ENCODE results near the gene CFAP54. TPM values are rescaled to one million over a fixed set of nuclear protein-coding genes. Genes with fewer than 3 reads are reported as not detected.

The CFAP54 gene
- polyA plus RNA-seq, 4 donors = 0.10 to 0.31 TPM; not detected in 2

GRCh38 chr12:96882862-96883261 is 393.5 kb downstream of the CFAP54 start:
- FAIRE-seq = no peak
- Histone ChIP-seq H3K36me3 (ENCODE audit: control insufficient read depth in 3 of 3, insufficient read depth in 2 of 3, low read depth in 1 of 3, low read length in 3 of 3) (no peaks in the 10 kb centered on the region), H3K9me3 (ENCODE audit: control insufficient read depth in 2 of 2, insufficient read depth in 1 of 2, low read depth in 1 of 2, low read length in 1 of 2) (peaks cover 0 to 4% of the 10 kb centered on the region in 2 donors), H3K27me3 (ENCODE audit: control insufficient read depth in 3 of 3, insufficient read depth in 3 of 3, low read length in 3 of 3) (no peaks in the 10 kb centered on the region), H3K4me3 (ENCODE audit: low read depth in 1 of 3, low read length in 3 of 3) (no peak overlapping the region), H3K4me1 (ENCODE audit: control insufficient read depth in 3 of 3, insufficient read depth in 2 of 3, low read depth in 1 of 3, low read length in 2 of 3) (no peaks in the 10 kb centered on the region), H3K27ac (ENCODE audit: low read depth in 1 of 3, low read length in 2 of 3) (no peak overlapping the region)
- WGBS, 3 donors = 54 to 61% (median 60%) methylated on average over 2 of the region's 2 CpGs
- DNase-seq = no peak

GRCh38 chr12:96883571-96883970 is 394.2 kb downstream of the CFAP54 start:
- H3K27ac ChIP-seq (ENCODE audit: low read depth in 1 of 3, low read length in 2 of 3) = no peak overlapping the region
- FAIRE-seq = no peak
- no peak overlapping the region for H3K4me3 ChIP-seq (ENCODE audit: low read depth in 1 of 3, low read length in 3 of 3)
- no peaks in the 10 kb centered on the region for H3K36me3 ChIP-seq (ENCODE audit: control insufficient read depth in 3 of 3, insufficient read depth in 2 of 3, low read depth in 1 of 3, low read length in 3 of 3)
- WGBS, 3 donors = 88 to 93% (median 90%) methylated on average over 4 of the region's 4 CpGs
- H3K4me1 ChIP-seq (ENCODE audit: control insufficient read depth in 3 of 3, insufficient read depth in 2 of 3, low read depth in 1 of 3, low read length in 2 of 3) = no peaks in the 10 kb centered on the region
- no peak for DNase-seq
- H3K27me3 ChIP-seq (ENCODE audit: control insufficient read depth in 3 of 3, insufficient read depth in 3 of 3, low read length in 3 of 3) = no peaks in the 10 kb centered on the region
- H3K9me3 ChIP-seq (ENCODE audit: control insufficient read depth in 2 of 2, insufficient read depth in 1 of 2, low read depth in 1 of 2, low read length in 1 of 2) = peaks cover 0 to 4% of the 10 kb centered on the region in 2 donors

GRCh38 chr12:96886998-96887677 is 397.8 kb downstream of the CFAP54 start:
- H3K4me3 ChIP-seq (ENCODE audit: low read depth in 1 of 3, low read length in 3 of 3) = no peak overlapping the region
- H3K27me3 ChIP-seq (ENCODE audit: control insufficient read depth in 3 of 3, insufficient read depth in 3 of 3, low read length in 3 of 3) = peaks cover 0 to 2% (median 0%) of the 10 kb centered on the region in 3 donors
- FAIRE-seq (no peak), DNase-seq (peak in 1 of 2 donors; percentile 18)
- H3K9me3 ChIP-seq (ENCODE audit: control insufficient read depth in 2 of 2, insufficient read depth in 1 of 2, low read depth in 1 of 2, low read length in 1 of 2) = no peaks in the 10 kb centered on the region
- H3K27ac ChIP-seq (ENCODE audit: low read depth in 1 of 3, low read length in 2 of 3) = no peak overlapping the region
- no peaks in the 10 kb centered on the region for H3K4me1 ChIP-seq (ENCODE audit: control insufficient read depth in 3 of 3, insufficient read depth in 2 of 3, low read depth in 1 of 3, low read length in 2 of 3)
- WGBS, 3 donors = 64 to 74% (median 71%) methylated on average over 4 of the region's 4 CpGs
- H3K36me3 ChIP-seq (ENCODE audit: control insufficient read depth in 3 of 3, insufficient read depth in 2 of 3, low read depth in 1 of 3, low read length in 3 of 3) = no peaks in the 10 kb centered on the region

- peaks cover 0 to 2% (median 0%) of the 10 kb centered on the region in 3 donors for H3K27me3 ChIP-seq (ENCODE audit: control insufficient read depth in 3 of 3, insufficient read depth in 3 of 3, low read length in 3 of 3)
- no peaks in the 10 kb centered on the region for H3K4me1 ChIP-seq (ENCODE audit: control insufficient read depth in 3 of 3, insufficient read depth in 2 of 3, low read depth in 1 of 3, low read length in 2 of 3)
- WGBS, 3 donors = 42 to 45% (median 43%) methylated on average over 5 of the region's 5 CpGs
- DNase-seq (no peak), FAIRE-seq (no peak)
- H3K27ac ChIP-seq (ENCODE audit: low read depth in 1 of 3, low read length in 2 of 3) = no peak overlapping the region
- no peaks in the 10 kb centered on the region for H3K9me3 ChIP-seq (ENCODE audit: control insufficient read depth in 2 of 2, insufficient read depth in 1 of 2, low read depth in 1 of 2, low read length in 1 of 2)
- no peak overlapping the region for H3K4me3 ChIP-seq (ENCODE audit: low read depth in 1 of 3, low read length in 3 of 3)
- H3K36me3 ChIP-seq (ENCODE audit: control insufficient read depth in 3 of 3, insufficient read depth in 2 of 3, low read depth in 1 of 3, low read length in 3 of 3) = no peaks in the 10 kb centered on the region
These were observed 400.0 kb downstream of the CFAP54 start for GRCh38 chr12:96889273-96889933.

GRCh38 chr12:96890331-96890730 is 401.0 kb downstream of the CFAP54 start:
- 78 to 89% (median 86%) methylated on average over 2 of the region's 2 CpGs for WGBS, 3 donors
- no peak for DNase-seq
- Histone ChIP-seq H3K36me3 (ENCODE audit: control insufficient read depth in 3 of 3, insufficient read depth in 2 of 3, low read depth in 1 of 3, low read length in 3 of 3) (no peaks in the 10 kb centered on the region), H3K4me1 (ENCODE audit: control insufficient read depth in 3 of 3, insufficient read depth in 2 of 3, low read depth in 1 of 3, low read length in 2 of 3) (no peaks in the 10 kb centered on the region), H3K9me3 (ENCODE audit: control insufficient read depth in 2 of 2, insufficient read depth in 1 of 2, low read depth in 1 of 2, low read length in 1 of 2) (no peaks in the 10 kb centered on the region), H3K4me3 (ENCODE audit: low read depth in 1 of 3, low read length in 3 of 3) (no peak overlapping the region), H3K27me3 (ENCODE audit: control insufficient read depth in 3 of 3, insufficient read depth in 3 of 3, low read length in 3 of 3) (peaks cover 0 to 2% (median 0%) of the 10 kb centered on the region in 3 donors), H3K27ac (ENCODE audit: low read depth in 1 of 3, low read length in 2 of 3) (no peak overlapping the region)
- no peak for FAIRE-seq

- Histone ChIP-seq H3K9me3 (ENCODE audit: control insufficient read depth in 2 of 2, insufficient read depth in 1 of 2, low read depth in 1 of 2, low read length in 1 of 2) (no peaks in the 10 kb centered on the region), H3K27me3 (ENCODE audit: control insufficient read depth in 3 of 3, insufficient read depth in 3 of 3, low read length in 3 of 3) (peaks cover 0 to 2% (median 0%) of the 10 kb centered on the region in 3 donors), H3K4me1 (ENCODE audit: control insufficient read depth in 3 of 3, insufficient read depth in 2 of 3, low read depth in 1 of 3, low read length in 2 of 3) (no peaks in the 10 kb centered on the region), H3K4me3 (ENCODE audit: low read depth in 1 of 3, low read length in 3 of 3) (no peak overlapping the region), H3K36me3 (ENCODE audit: control insufficient read depth in 3 of 3, insufficient read depth in 2 of 3, low read depth in 1 of 3, low read length in 3 of 3) (no peaks in the 10 kb centered on the region), H3K27ac (ENCODE audit: low read depth in 1 of 3, low read length in 2 of 3) (no peak overlapping the region)
- FAIRE-seq = no peak
- 74 to 78% (median 75%) methylated on average over 3 of the region's 3 CpGs for WGBS, 3 donors
- DNase-seq = no peak
These were observed 402.7 kb downstream of the CFAP54 start for GRCh38 chr12:96892104-96892503.

- H3K27me3 ChIP-seq (ENCODE audit: control insufficient read depth in 3 of 3, insufficient read depth in 3 of 3, low read length in 3 of 3) = peaks cover 0 to 5% (median 0%) of the 10 kb centered on the region in 3 donors
- no peaks in the 10 kb centered on the region for H3K9me3 ChIP-seq (ENCODE audit: control insufficient read depth in 2 of 2, insufficient read depth in 1 of 2, low read depth in 1 of 2, low read length in 1 of 2)
- no peaks in the 10 kb centered on the region for H3K4me1 ChIP-seq (ENCODE audit: control insufficient read depth in 3 of 3, insufficient read depth in 2 of 3, low read depth in 1 of 3, low read length in 2 of 3)
- 54 to 67% (median 58%) methylated on average over 3 of the region's 3 CpGs for WGBS, 3 donors
- no peak for DNase-seq
- FAIRE-seq = no peak
- no peaks in the 10 kb centered on the region for H3K36me3 ChIP-seq (ENCODE audit: control insufficient read depth in 3 of 3, insufficient read depth in 2 of 3, low read depth in 1 of 3, low read length in 3 of 3)
- no peak overlapping the region for H3K4me3 ChIP-seq (ENCODE audit: low read depth in 1 of 3, low read length in 3 of 3)
- no peak overlapping the region for H3K27ac ChIP-seq (ENCODE audit: low read depth in 1 of 3, low read length in 2 of 3)
These were observed 408.0 kb downstream of the CFAP54 start for GRCh38 chr12:96897421-96897820.

- no peaks in the 10 kb centered on the region for H3K36me3 ChIP-seq (ENCODE audit: control insufficient read depth in 3 of 3, insufficient read depth in 2 of 3, low read depth in 1 of 3, low read length in 3 of 3)
- FAIRE-seq = no peak
- DNase-seq = no peak
- no peaks in the 10 kb centered on the region for H3K9me3 ChIP-seq (ENCODE audit: control insufficient read depth in 2 of 2, insufficient read depth in 1 of 2, low read depth in 1 of 2, low read length in 1 of 2)
- H3K4me3 ChIP-seq (ENCODE audit: low read depth in 1 of 3, low read length in 3 of 3) = no peak overlapping the region
- H3K27me3 ChIP-seq (ENCODE audit: control insufficient read depth in 3 of 3, insufficient read depth in 3 of 3, low read length in 3 of 3) = peaks cover 0 to 5% (median 0%) of the 10 kb centered on the region in 3 donors
- H3K27ac ChIP-seq (ENCODE audit: low read depth in 1 of 3, low read length in 2 of 3) = no peak overlapping the region
- no peaks in the 10 kb centered on the region for H3K4me1 ChIP-seq (ENCODE audit: control insufficient read depth in 3 of 3, insufficient read depth in 2 of 3, low read depth in 1 of 3, low read length in 2 of 3)
These were observed 411.8 kb downstream of the CFAP54 start for GRCh38 chr12:96901175-96901574.

Data from small intestine (tissue), 7 donors.